HG02610 (cell line): Measurements from ENCODE around the gene PRKAB1.
"Not testable (repeated sequence)": the region's sequence is repeated elsewhere in the genome, so short reads cannot be mapped to it uniquely, and the experiment has no call there.

ENCODE experiments used
- ATAC-seq: cut with Tn5 transposase; IDR thresholded peaks from one replicate; pipeline ENCODE4 v1.9.1; 2021; ENCODE audit warnings: mild to moderate bottlenecking, moderate library complexity; ENCODE audit not compliant: unreplicated experiment

PRKAB1 gene

GRCh38 chr12:119683413-119683812 is 15.5 kb downstream of the PRKAB1 start:
- ATAC-seq = no peak

GRCh38 chr12:119683816-119684215 is 15.9 kb downstream of the PRKAB1 start:
- no peak for ATAC-seq

GRCh38 chr12:119684711-119685369 is 16.9 kb downstream of the PRKAB1 start:
- no peak for ATAC-seq

GRCh38 chr12:119685375-119685774 is 17.4 kb downstream of the PRKAB1 start:
- ATAC-seq = no peak

GRCh38 chr12:119686355-119686754 is 18.4 kb downstream of the PRKAB1 start:
- no peak for ATAC-seq

GRCh38 chr12:119686776-119687175 is 18.8 kb downstream of the PRKAB1 start:
- ATAC-seq = no peak

GRCh38 chr12:119687406-119687805 is 19.5 kb downstream of the PRKAB1 start:
- ATAC-seq = no peak

- ATAC-seq = no peak
These were observed 19.9 kb downstream of the PRKAB1 start for GRCh38 chr12:119687879-119688278.

- ATAC-seq = no peak
These were observed 22.1 kb downstream of the PRKAB1 start for GRCh38 chr12:119689935-119690500.

- no peak for ATAC-seq
These were observed 23.4 kb downstream of the PRKAB1 start for GRCh38 chr12:119691202-119691810.

GRCh38 chr12:119692410-119692809 is 24.5 kb downstream of the PRKAB1 start:
- ATAC-seq = no peak

- ATAC-seq = no peak
These were observed 25.1 kb downstream of the PRKAB1 start for GRCh38 chr12:119692997-119693396.

GRCh38 chr12:119693511-119693910 is 25.6 kb downstream of the PRKAB1 start:
- ATAC-seq = no peak

- ATAC-seq = no peak
These were observed 26.2 kb downstream of the PRKAB1 start for GRCh38 chr12:119694111-119694510.

GRCh38 chr12:119695034-119695433 is 27.1 kb downstream of the PRKAB1 start:
- ATAC-seq = no peak

GRCh38 chr12:119696943-119697342 is 29.0 kb downstream of the PRKAB1 start:
- ATAC-seq = no peak

GRCh38 chr12:119699199-119699760 is 31.3 kb downstream of the PRKAB1 start:
- no peak for ATAC-seq

GRCh38 chr12:119700078-119700477 is 32.1 kb downstream of the PRKAB1 start:
- no peak for ATAC-seq

GRCh38 chr12:119704065-119704747 is 36.3 kb downstream of the PRKAB1 start:
- ATAC-seq = no peak

- no peak for ATAC-seq
These were observed 37.2 kb downstream of the PRKAB1 start for GRCh38 chr12:119705182-119705581.

GRCh38 chr12:119706427-119706826 is 38.5 kb downstream of the PRKAB1 start:
- ATAC-seq = not testable (repeated sequence)
